ENCODE results near the gene ZNF296.
A peak's percentile ranks its signal among the peaks of the same experiment; 100 is the strongest.

ZNF296 gene

GRCh38 chr19:45103156-45103507 lies 26.9 kb upstream of the ZNF296 start:
- Histone ChIP-seq H3K27ac (replicated peaks; ENCODE audit: low read length) (peak overlapping the region; percentile 79), H3K4me1 (ENCODE audit: control insufficient read depth in 2 of 2, insufficient read depth in 1 of 2, low read depth in 1 of 2, low read length in 2 of 2) (peaks cover 36 to 50% of the 10 kb centered on the region in 2 donors), H3K18ac (ENCODE audit: low read length) (peak overlapping the region; percentile 90)

GRCh38 chr19:45102481-45102880 lies 26.2 kb upstream of the ZNF296 start:
- H3K4ac ChIP-seq (ENCODE audit: low read length), result no peak overlapping the region
- H2AK5ac ChIP-seq (ENCODE audit: low read depth, low read length), result peak overlapping the region; percentile 93
- no peaks in the 10 kb centered on the region for H3K9me3 ChIP-seq (replicated peaks in 1 of 2; ENCODE audit: control insufficient read depth in 2 of 2, insufficient read depth in 1 of 2, low read depth in 1 of 2, low read length in 2 of 2)
- no peak overlapping the region for H3K4me2 ChIP-seq (ENCODE audit: insufficient read depth, low read length, poor library complexity, severe bottlenecking)
- no peak overlapping the region for H4K91ac ChIP-seq (ENCODE audit: low read depth, low read length, poor library complexity)
- H3K27ac ChIP-seq (replicated peaks; ENCODE audit: low read length), result peak overlapping the region; percentile 79
- H3K23ac ChIP-seq (ENCODE audit: low read depth, low read length, poor library complexity), result no peak overlapping the region
- peaks cover 36 to 57% of the 10 kb centered on the region in 2 donors for H3K4me1 ChIP-seq (ENCODE audit: control insufficient read depth in 2 of 2, insufficient read depth in 1 of 2, low read depth in 1 of 2, low read length in 2 of 2)
- H2BK120ac ChIP-seq (ENCODE audit: low read depth, low read length), result no peak overlapping the region
- DNase-seq (ENCODE audit: low spot score), result no peak
- H2BK12ac ChIP-seq (ENCODE audit: low read length), result no peak overlapping the region
- no peak overlapping the region for H2BK15ac ChIP-seq (ENCODE audit: low read length)
- no peak overlapping the region for H3K14ac ChIP-seq (ENCODE audit: low read length)
- no peaks in the 10 kb centered on the region for H3K27me3 ChIP-seq (ENCODE audit: control insufficient read depth in 3 of 3, insufficient read depth in 3 of 3, low read depth in 1 of 3, low read length in 3 of 3)
- H2BK5ac ChIP-seq (ENCODE audit: low read length), result peak overlapping the region; percentile 7
- H2AFZ ChIP-seq (ENCODE audit: low read length), result no peak overlapping the region
- H4K8ac ChIP-seq (ENCODE audit: low read depth, low read length), result no peak overlapping the region
- H3K9ac ChIP-seq (ENCODE audit: low read depth, low read length, poor library complexity), result peak overlapping the region; percentile 61
- peak overlapping the region; percentile 90 for H3K18ac ChIP-seq (ENCODE audit: low read length)
- H3K79me1 ChIP-seq (ENCODE audit: low read depth, low read length), result peaks cover 25% of the 10 kb centered on the region
- H3K36me3 ChIP-seq (replicated peaks in 1 of 2; ENCODE audit: control insufficient read depth in 2 of 2, insufficient read depth in 2 of 2, low read length in 2 of 2), result peaks cover 0 to 4% of the 10 kb centered on the region in 2 donors
- no peak overlapping the region for H3K4me3 ChIP-seq (ENCODE audit: low read length in 2 of 2)
- no CpG with 5 or more reads among the region's 7 CpGs for WGBS, 2 donors (ENCODE audit: extremely low coverage in 2 of 2, insufficient read length in 2 of 2, insufficient replicate concordance in 1 of 2)

More at GRCh38 chr19:45103156-45103507, 26.9 kb upstream of the ZNF296 start:
- H3K4me2 ChIP-seq (ENCODE audit: insufficient read depth, low read length, poor library complexity, severe bottlenecking), result no peak overlapping the region
- H3K23ac ChIP-seq (ENCODE audit: low read depth, low read length, poor library complexity), result no peak overlapping the region
- no peaks in the 10 kb centered on the region for H3K27me3 ChIP-seq (ENCODE audit: control insufficient read depth in 3 of 3, insufficient read depth in 3 of 3, low read depth in 1 of 3, low read length in 3 of 3)
- H2AK5ac ChIP-seq (ENCODE audit: low read depth, low read length), result peak overlapping the region; percentile 93
- H3K36me3 ChIP-seq (replicated peaks in 1 of 2; ENCODE audit: control insufficient read depth in 2 of 2, insufficient read depth in 2 of 2, low read length in 2 of 2), result peaks cover 0 to 4% of the 10 kb centered on the region in 2 donors
- no peak overlapping the region for H2BK15ac ChIP-seq (ENCODE audit: low read length)
- no peak overlapping the region for H3K4ac ChIP-seq (ENCODE audit: low read length)
- H2BK12ac ChIP-seq (ENCODE audit: low read length), result no peak overlapping the region
- H2AFZ ChIP-seq (ENCODE audit: low read length), result no peak overlapping the region
- H3K4me3 ChIP-seq (ENCODE audit: low read length in 2 of 2), result no peak overlapping the region
- H3K79me1 ChIP-seq (ENCODE audit: low read depth, low read length), result peaks cover 24% of the 10 kb centered on the region
- no peak overlapping the region for H4K8ac ChIP-seq (ENCODE audit: low read depth, low read length)
- no CpG with 5 or more reads among the region's 15 CpGs for WGBS, 2 donors (ENCODE audit: extremely low coverage in 2 of 2, insufficient read length in 2 of 2, insufficient replicate concordance in 1 of 2)
- peak overlapping the region; percentile 7 for H2BK5ac ChIP-seq (ENCODE audit: low read length)
- no peak for DNase-seq (ENCODE audit: low spot score)
- peak overlapping the region; percentile 22 for H3K14ac ChIP-seq (ENCODE audit: low read length)
- H3K9me3 ChIP-seq (replicated peaks in 1 of 2; ENCODE audit: control insufficient read depth in 2 of 2, insufficient read depth in 1 of 2, low read depth in 1 of 2, low read length in 2 of 2), result no peaks in the 10 kb centered on the region
- no peak overlapping the region for H2BK120ac ChIP-seq (ENCODE audit: low read depth, low read length)
- H4K91ac ChIP-seq (ENCODE audit: low read depth, low read length, poor library complexity), result no peak overlapping the region
- peak overlapping the region; percentile 61 for H3K9ac ChIP-seq (ENCODE audit: low read depth, low read length, poor library complexity)

- peaks cover 36 to 58% of the 10 kb centered on the region in 2 donors for H3K4me1 ChIP-seq (ENCODE audit: control insufficient read depth in 2 of 2, insufficient read depth in 1 of 2, low read depth in 1 of 2, low read length in 2 of 2)
- H3K9ac ChIP-seq (ENCODE audit: low read depth, low read length, poor library complexity), result no peak overlapping the region
- no peak overlapping the region for H3K27ac ChIP-seq (replicated peaks; ENCODE audit: low read length)
- no peak overlapping the region for H2BK5ac ChIP-seq (ENCODE audit: low read length)
- no peak overlapping the region for H3K14ac ChIP-seq (ENCODE audit: low read length)
- no peaks in the 10 kb centered on the region for H3K27me3 ChIP-seq (ENCODE audit: control insufficient read depth in 3 of 3, insufficient read depth in 3 of 3, low read depth in 1 of 3, low read length in 3 of 3)
- H3K4ac ChIP-seq (ENCODE audit: low read length), result no peak overlapping the region
- H2AK5ac ChIP-seq (ENCODE audit: low read depth, low read length), result no peak overlapping the region
- no peak overlapping the region for H4K8ac ChIP-seq (ENCODE audit: low read depth, low read length)
- H2BK15ac ChIP-seq (ENCODE audit: low read length), result no peak overlapping the region
- peaks cover 0 to 4% of the 10 kb centered on the region in 2 donors for H3K36me3 ChIP-seq (replicated peaks in 1 of 2; ENCODE audit: control insufficient read depth in 2 of 2, insufficient read depth in 2 of 2, low read length in 2 of 2)
- no peaks in the 10 kb centered on the region for H3K9me3 ChIP-seq (replicated peaks in 1 of 2; ENCODE audit: control insufficient read depth in 2 of 2, insufficient read depth in 1 of 2, low read depth in 1 of 2, low read length in 2 of 2)
- no peak overlapping the region for H2AFZ ChIP-seq (ENCODE audit: low read length)
- H3K79me1 ChIP-seq (ENCODE audit: low read depth, low read length), result peaks cover 28% of the 10 kb centered on the region
- no peak overlapping the region for H3K18ac ChIP-seq (ENCODE audit: low read length)
- no peak overlapping the region for H2BK12ac ChIP-seq (ENCODE audit: low read length)
- H3K4me2 ChIP-seq (ENCODE audit: insufficient read depth, low read length, poor library complexity, severe bottlenecking), result no peak overlapping the region
- no peak overlapping the region for H3K23ac ChIP-seq (ENCODE audit: low read depth, low read length, poor library complexity)
- DNase-seq (ENCODE audit: low spot score), result no peak
- H3K4me3 ChIP-seq (ENCODE audit: low read length in 2 of 2), result no peak overlapping the region
- no peak overlapping the region for H4K91ac ChIP-seq (ENCODE audit: low read depth, low read length, poor library complexity)
- H2BK120ac ChIP-seq (ENCODE audit: low read depth, low read length), result no peak overlapping the region
- WGBS, 2 donors (ENCODE audit: extremely low coverage in 2 of 2, insufficient read length in 2 of 2, insufficient replicate concordance in 1 of 2), result no CpG with 5 or more reads among the region's 8 CpGs
Observed at GRCh38 chr19:45101806-45102205, 25.5 kb upstream of the ZNF296 start.

GRCh38 chr19:45100846-45101252 lies 24.6 kb upstream of the ZNF296 start:
- WGBS, 2 donors (ENCODE audit: extremely low coverage in 2 of 2, insufficient read length in 2 of 2, insufficient replicate concordance in 1 of 2), result no CpG with 5 or more reads among the region's 8 CpGs

More at GRCh38 chr19:45100846-45101252, 24.6 kb upstream of the ZNF296 start:
- DNase-seq (ENCODE audit: low spot score), result no peak
- Histone ChIP-seq H3K27me3 (ENCODE audit: control insufficient read depth in 3 of 3, insufficient read depth in 3 of 3, low read depth in 1 of 3, low read length in 3 of 3) (no peaks in the 10 kb centered on the region), H4K91ac (ENCODE audit: low read depth, low read length, poor library complexity) (no peak overlapping the region), H3K18ac (ENCODE audit: low read length) (no peak overlapping the region), H3K23ac (ENCODE audit: low read depth, low read length, poor library complexity) (no peak overlapping the region), H3K4me1 (ENCODE audit: control insufficient read depth in 2 of 2, insufficient read depth in 1 of 2, low read depth in 1 of 2, low read length in 2 of 2) (peaks cover 36 to 58% of the 10 kb centered on the region in 2 donors), H3K4ac (ENCODE audit: low read length) (no peak overlapping the region), H3K4me3 (ENCODE audit: low read length in 2 of 2) (no peak overlapping the region), H3K36me3 (replicated peaks in 1 of 2; ENCODE audit: control insufficient read depth in 2 of 2, insufficient read depth in 2 of 2, low read length in 2 of 2) (peaks cover 3 to 4% of the 10 kb centered on the region in 2 donors), H2AFZ (ENCODE audit: low read length) (no peak overlapping the region), H3K14ac (ENCODE audit: low read length) (no peak overlapping the region), H2AK5ac (ENCODE audit: low read depth, low read length) (no peak overlapping the region), H3K9ac (ENCODE audit: low read depth, low read length, poor library complexity) (no peak overlapping the region), H2BK5ac (ENCODE audit: low read length) (no peak overlapping the region), H3K79me1 (ENCODE audit: low read depth, low read length) (peaks cover 31% of the 10 kb centered on the region), H2BK15ac (ENCODE audit: low read length) (no peak overlapping the region), H3K4me2 (ENCODE audit: insufficient read depth, low read length, poor library complexity, severe bottlenecking) (no peak overlapping the region), H2BK12ac (ENCODE audit: low read length) (no peak overlapping the region), H4K8ac (ENCODE audit: low read depth, low read length) (no peak overlapping the region), H3K9me3 (replicated peaks in 1 of 2; ENCODE audit: control insufficient read depth in 2 of 2, insufficient read depth in 1 of 2, low read depth in 1 of 2, low read length in 2 of 2) (no peaks in the 10 kb centered on the region), H3K27ac (replicated peaks; ENCODE audit: low read length) (no peak overlapping the region), H2BK120ac (ENCODE audit: low read depth, low read length) (no peak overlapping the region)
